Measurements from ENCODE around the gene CXXC5. TPM values are rescaled to one million over a fixed set of nuclear protein-coding genes. Genes with fewer than 3 reads are reported as not detected.

The CXXC5 gene
- polyA plus RNA-seq, 1 donor from 2014 or later: 24.4 TPM

- Histone ChIP-seq H3K27me3 (ENCODE audit: insufficient read depth, low read depth, low read length) (no peaks in the 10 kb centered on the region), H2AFZ (ENCODE audit: low read depth, low read length) (no peak overlapping the region), H3K9ac (ENCODE audit: low read length) (no peak overlapping the region), H3K36me3 (ENCODE audit: insufficient read depth, low read length) (no peaks in the 10 kb centered on the region), H3K9me3 (ENCODE audit: low read length) (no peaks in the 10 kb centered on the region), H4K20me1 (ENCODE audit: insufficient read depth) (no peaks in the 10 kb centered on the region), H3K79me2 (replicated peaks; ENCODE audit: insufficient read depth, low read length) (no peaks in the 10 kb centered on the region), H3F3A (ENCODE audit: insufficient read depth, low read length, poor library complexity, severe bottlenecking) (no peaks in the 10 kb centered on the region), H3K27ac (ENCODE audit: low read length) (no peak overlapping the region), H3K4me3 (ENCODE audit: low read length) (no peak overlapping the region), H3K9me2 (ENCODE audit: insufficient read depth, low read length) (no peaks in the 10 kb centered on the region), H3K4me2 (ENCODE audit: low read length) (no peak overlapping the region)
- no peak for TF ChIP-seq RAD21 (conservative IDR thresholded peaks at IDR 0.05)
- no peak for TF ChIP-seq EZH2 (IDR thresholded peaks at IDR 0.05; ENCODE audit: borderline replicate concordance, insufficient read depth, low read length, poor library complexity, severe bottlenecking)
- no peak for TF ChIP-seq MXI1 (conservative IDR thresholded peaks at IDR 0.05; ENCODE audit: poor library complexity, severe bottlenecking)
- no peak for TF ChIP-seq SMC3 (conservative IDR thresholded peaks at IDR 0.05; ENCODE audit: poor library complexity)
- TF ChIP-seq, protein P1, sequence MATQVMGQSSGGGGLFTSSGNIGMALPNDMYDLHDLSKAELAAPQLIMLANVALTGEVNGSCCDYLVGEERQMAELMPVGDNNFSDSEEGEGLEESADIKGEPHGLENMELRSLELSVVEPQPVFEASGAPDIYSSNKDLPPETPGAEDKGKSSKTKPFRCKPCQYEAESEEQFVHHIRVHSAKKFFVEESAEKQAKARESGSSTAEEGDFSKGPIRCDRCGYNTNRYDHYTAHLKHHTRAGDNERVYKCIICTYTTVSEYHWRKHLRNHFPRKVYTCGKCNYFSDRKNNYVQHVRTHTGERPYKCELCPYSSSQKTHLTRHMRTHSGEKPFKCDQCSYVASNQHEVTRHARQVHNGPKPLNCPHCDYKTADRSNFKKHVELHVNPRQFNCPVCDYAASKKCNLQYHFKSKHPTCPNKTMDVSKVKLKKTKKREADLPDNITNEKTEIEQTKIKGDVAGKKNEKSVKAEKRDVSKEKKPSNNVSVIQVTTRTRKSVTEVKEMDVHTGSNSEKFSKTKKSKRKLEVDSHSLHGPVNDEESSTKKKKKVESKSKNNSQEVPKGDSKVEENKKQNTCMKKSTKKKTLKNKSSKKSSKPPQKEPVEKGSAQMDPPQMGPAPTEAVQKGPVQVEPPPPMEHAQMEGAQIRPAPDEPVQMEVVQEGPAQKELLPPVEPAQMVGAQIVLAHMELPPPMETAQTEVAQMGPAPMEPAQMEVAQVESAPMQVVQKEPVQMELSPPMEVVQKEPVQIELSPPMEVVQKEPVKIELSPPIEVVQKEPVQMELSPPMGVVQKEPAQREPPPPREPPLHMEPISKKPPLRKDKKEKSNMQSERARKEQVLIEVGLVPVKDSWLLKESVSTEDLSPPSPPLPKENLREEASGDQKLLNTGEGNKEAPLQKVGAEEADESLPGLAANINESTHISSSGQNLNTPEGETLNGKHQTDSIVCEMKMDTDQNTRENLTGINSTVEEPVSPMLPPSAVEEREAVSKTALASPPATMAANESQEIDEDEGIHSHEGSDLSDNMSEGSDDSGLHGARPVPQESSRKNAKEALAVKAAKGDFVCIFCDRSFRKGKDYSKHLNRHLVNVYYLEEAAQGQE (IDR thresholded peaks at IDR 0.05; ENCODE audit: borderline replicate concordance): no peak
- TF ChIP-seq TAF1 (IDR thresholded peaks at IDR 0.05; ENCODE audit: low read depth): no peak
- no peak for TF ChIP-seq EP300 (conservative IDR thresholded peaks at IDR 0.05; ENCODE audit: poor library complexity, severe bottlenecking)
- no peak for TF ChIP-seq CTCF (IDR thresholded peaks at IDR 0.05; ENCODE audit: poor library complexity, severe bottlenecking)
- no peak for TF ChIP-seq POLR2AphosphoS5 (IDR thresholded peaks at IDR 0.05)
Measured at GRCh38 chr5:139686356-139686705, 38.2 kb downstream of the CXXC5 start.

DNA sequence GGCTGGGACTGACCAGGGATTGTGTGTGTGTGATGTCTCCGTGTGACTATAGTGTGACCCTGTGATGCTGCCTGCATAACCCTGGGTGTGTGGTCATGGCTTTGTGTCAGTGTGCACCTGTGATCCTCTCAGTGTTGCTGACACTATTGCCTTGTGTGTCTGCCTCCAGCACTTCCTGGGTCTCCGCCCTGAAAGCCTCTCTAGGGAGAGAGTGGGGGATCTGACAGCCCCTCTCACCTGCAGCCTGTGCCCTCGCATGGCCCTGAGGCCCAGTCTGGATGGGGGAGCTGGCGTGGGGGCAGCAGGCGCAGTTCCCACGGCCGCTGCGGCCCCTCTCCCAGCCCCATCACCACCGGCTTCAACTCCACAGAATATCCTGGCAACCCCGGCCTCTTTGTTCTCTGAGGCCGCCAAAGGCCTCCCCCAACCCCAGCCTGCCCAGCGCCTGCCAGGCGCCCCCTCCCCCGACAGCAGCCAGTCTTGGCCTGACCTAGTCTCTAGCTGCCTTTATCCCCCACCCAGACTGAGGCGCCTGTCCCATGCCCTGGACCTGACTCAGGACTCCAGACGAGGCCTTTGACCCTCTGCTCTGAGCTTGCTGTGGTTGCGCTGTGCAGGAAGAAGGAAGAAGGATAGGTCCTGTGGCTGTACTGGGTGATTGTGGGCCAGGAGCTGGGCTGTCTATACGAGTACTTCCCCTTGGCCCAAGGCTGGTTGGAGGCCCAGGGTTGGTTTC lies 38.7 kb downstream of the CXXC5 start:
- no peak overlapping the region for H2AFZ ChIP-seq (ENCODE audit: low read depth, low read length)
- H3K27me3 ChIP-seq (ENCODE audit: insufficient read depth, low read depth, low read length): no peaks in the 10 kb centered on the region
- H3F3A ChIP-seq (ENCODE audit: insufficient read depth, low read length, poor library complexity, severe bottlenecking): no peaks in the 10 kb centered on the region
- H3K9me3 ChIP-seq (ENCODE audit: low read length): no peaks in the 10 kb centered on the region
- no peak overlapping the region for H3K9ac ChIP-seq (ENCODE audit: low read length)
- H3K4me3 ChIP-seq (ENCODE audit: low read length): no peak overlapping the region
- H3K79me2 ChIP-seq (replicated peaks; ENCODE audit: insufficient read depth, low read length): no peaks in the 10 kb centered on the region
- H3K9me2 ChIP-seq (ENCODE audit: insufficient read depth, low read length): no peaks in the 10 kb centered on the region
- no peak for TF ChIP-seq TAF1 (IDR thresholded peaks at IDR 0.05; ENCODE audit: low read depth)
- no peak for TF ChIP-seq MXI1 (conservative IDR thresholded peaks at IDR 0.05; ENCODE audit: poor library complexity, severe bottlenecking)
- no peak for TF ChIP-seq EP300 (conservative IDR thresholded peaks at IDR 0.05; ENCODE audit: poor library complexity, severe bottlenecking)
- no peak for TF ChIP-seq RAD21 (conservative IDR thresholded peaks at IDR 0.05)
- no peak for TF ChIP-seq EZH2 (IDR thresholded peaks at IDR 0.05; ENCODE audit: borderline replicate concordance, insufficient read depth, low read length, poor library complexity, severe bottlenecking)
- TF ChIP-seq POLR2AphosphoS5 (IDR thresholded peaks at IDR 0.05): no peak
- no peak for TF ChIP-seq CTCF (IDR thresholded peaks at IDR 0.05; ENCODE audit: poor library complexity, severe bottlenecking)
- TF ChIP-seq, protein P1 (IDR thresholded peaks at IDR 0.05; ENCODE audit: borderline replicate concordance): no peak
- TF ChIP-seq SMC3 (conservative IDR thresholded peaks at IDR 0.05; ENCODE audit: poor library complexity): no peak
- no peak overlapping the region for H3K4me2 ChIP-seq (ENCODE audit: low read length)
- H4K20me1 ChIP-seq (ENCODE audit: insufficient read depth): no peaks in the 10 kb centered on the region
- no peak overlapping the region for H3K27ac ChIP-seq (ENCODE audit: low read length)
- H3K36me3 ChIP-seq (ENCODE audit: insufficient read depth, low read length): no peaks in the 10 kb centered on the region

Measured in neural cell (in vitro differentiated cells).